ENCODE data around the gene GCSAML.

GCSAML gene

DNA sequence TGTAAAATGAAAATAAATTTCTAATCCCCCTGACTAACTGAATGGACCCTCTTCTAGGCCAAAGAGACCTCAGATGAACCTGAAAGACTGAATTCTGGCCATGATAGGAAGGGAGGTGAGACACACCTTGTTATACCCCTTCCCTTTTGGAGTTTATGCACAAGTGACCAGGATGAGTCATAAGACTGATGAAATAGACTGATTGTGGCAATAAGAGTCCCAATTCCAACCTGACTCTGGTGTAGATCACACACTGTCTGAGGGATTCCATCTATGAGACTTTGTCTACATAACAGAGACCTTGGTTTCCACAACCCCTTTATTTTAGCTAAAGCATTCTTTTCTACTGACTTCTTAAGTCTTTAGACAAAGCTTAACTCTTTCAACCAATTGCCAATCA is 25.7 kb downstream of the GCSAML start:
- DNase-seq (ENCODE audit: low spot score) = peak; percentile 22

DNA sequence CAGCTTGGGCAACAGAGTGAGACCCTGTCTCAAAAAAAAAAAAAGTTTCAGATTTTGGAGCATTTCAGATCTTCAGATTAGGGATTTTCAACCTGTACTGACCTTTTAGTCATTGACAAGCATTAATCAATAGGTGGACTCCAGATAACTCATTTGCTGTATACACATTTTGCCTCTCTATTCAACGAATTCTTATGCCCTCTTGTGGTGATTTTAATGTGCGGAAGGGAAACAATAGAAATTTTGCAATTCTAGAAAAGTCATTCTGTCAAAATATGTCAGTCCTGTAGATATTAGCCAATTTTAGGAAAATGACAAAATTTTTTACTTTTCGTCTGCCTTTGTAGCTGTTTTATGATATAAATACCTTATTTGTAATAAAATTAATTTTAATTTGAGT is 27.6 kb downstream of the GCSAML start:
- DNase-seq (ENCODE audit: low spot score) = peak; percentile 21

GRCh38 chr1:247578946-247579460 is 30.1 kb downstream of the GCSAML start:
- no peak for DNase-seq (ENCODE audit: low spot score)

DNA sequence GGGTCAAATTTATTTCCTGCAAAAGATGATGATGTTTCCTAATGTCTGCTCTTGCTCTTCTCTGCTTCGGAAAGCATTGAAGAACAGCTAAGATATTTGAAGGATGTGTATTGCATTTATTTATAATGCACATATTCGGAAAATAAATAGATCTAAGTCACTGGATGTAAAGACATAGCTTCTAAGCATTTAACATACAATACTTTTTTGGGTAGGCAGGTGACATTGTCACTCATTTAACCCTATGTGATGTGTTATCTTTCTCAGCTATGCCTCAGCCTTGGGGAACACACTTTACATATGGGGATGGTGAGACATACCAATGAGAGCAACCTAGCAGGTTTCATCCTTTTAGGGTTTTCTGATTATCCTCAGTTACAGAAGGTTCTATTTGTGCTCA is 39.1 kb downstream of the GCSAML start, which contains the start of gene OR2G2:
OR2G2 (plus strand) TSS at position 301 of the 400 bp plus-strand sequence; CDS start at position 301, 0 bp downstream.
- no peak for DNase-seq (ENCODE audit: low spot score)

DNA sequence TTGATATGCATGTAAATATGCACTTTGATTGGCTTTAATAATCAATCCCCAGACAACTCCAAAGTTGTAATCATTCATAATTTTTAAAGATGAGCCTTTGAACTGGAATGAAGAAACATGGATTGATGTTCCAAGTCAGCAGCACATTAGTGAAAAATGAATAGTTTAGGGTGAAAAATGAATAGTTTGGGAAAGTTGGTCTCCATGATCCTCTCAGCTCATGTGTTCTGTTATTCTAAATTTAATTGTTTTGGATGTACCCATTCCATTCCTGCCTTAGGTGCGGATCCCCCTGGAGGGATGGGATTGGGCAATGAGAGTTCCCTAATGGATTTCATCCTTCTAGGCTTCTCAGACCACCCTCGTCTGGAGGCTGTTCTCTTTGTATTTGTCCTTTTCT is 56.4 kb downstream of the GCSAML start, which contains the start of gene OR2G3:
OR2G3 (plus strand) TSS at position 301 of the 400 bp plus-strand sequence; CDS start at position 301, 0 bp downstream.
- no peak for DNase-seq (ENCODE audit: low spot score)

GRCh38 chr1:247613405-247613804 is 64.5 kb downstream of the GCSAML start:
- no peak for DNase-seq (ENCODE audit: low spot score)

DNA sequence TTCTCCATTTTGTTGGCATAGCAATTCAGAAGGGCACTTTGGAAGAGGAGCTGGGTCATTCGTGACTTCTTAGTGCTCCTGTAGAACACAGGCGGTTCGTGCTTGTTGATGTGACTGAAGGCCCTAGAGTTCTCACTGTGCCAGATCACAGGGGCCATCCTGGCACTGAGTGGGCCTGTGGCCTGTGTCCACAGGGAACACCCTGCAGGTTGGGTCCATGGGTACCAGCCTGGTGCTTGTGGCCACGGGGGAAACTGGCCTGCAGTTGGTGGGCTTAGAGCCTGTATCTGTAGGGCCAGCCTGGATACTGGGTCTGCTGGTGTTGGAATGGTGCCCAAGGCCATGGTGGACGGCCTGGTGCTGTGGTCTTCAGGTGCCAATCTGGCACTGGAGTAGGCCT is 65.7 kb downstream of the GCSAML start:
- no peak for DNase-seq (ENCODE audit: low spot score)

Measured in SW480 (cell line).